Natural killer cell treated with Interleukin-12 subunit alpha and Interleukin-12 subunit beta and Interleukin-15 and Interleukin-18, amount 100 ng/mL, for 72 hours (primary cell): ENCODE results near the gene RNU1-4. TPM values are rescaled to one million over a fixed set of nuclear protein-coding genes. Genes with fewer than 3 reads are reported as not detected.
"Not testable (repeated sequence)": the region's sequence is repeated elsewhere in the genome, so short reads cannot be mapped to it uniquely, and the experiment has no call there.

Experiments used
- ATAC-seq, 2 donors: fragments of 150-1000 bp; cut with Tn5 transposase in 1 of 2; sonication (Bioruptor Pico), chemical (Tn5 transposase) in 1 of 2; 2 replicates each; pipeline ENCODE4 v1.10.0; 2021
- DNase-seq: peaks from one replicate; pipeline ENCODE4 v3.0.0; 2022; ENCODE audit warnings: low spot score
- H3K27ac Mint-ChIP-seq, 2 donors: 1 replicate in 1 of 2; 2 replicates in 1 of 2; pipeline ENCODE4 v1.8.0; 2022; ENCODE audit warnings: mixed read lengths in 2 of 2, mild to moderate bottlenecking in 1 of 2, moderate library complexity in 1 of 2
- H3K27me3 Mint-ChIP-seq, 2 donors: 1 replicate in 1 of 2; 2 replicates in 1 of 2; pipeline ENCODE4 v1.8.0; 2022; ENCODE audit warnings: mixed read lengths in 2 of 2
- H3K36me3 Mint-ChIP-seq: one replicate; pipeline ENCODE4 v1.8.0; 2022; ENCODE audit warnings: mixed read lengths
- H3K4me1 Mint-ChIP-seq, 2 donors: 1 replicate in 1 of 2; 2 replicates in 1 of 2; pipeline ENCODE4 v1.8.0; 2022; ENCODE audit warnings: low read depth in 2 of 2, mixed read lengths in 2 of 2, mild to moderate bottlenecking in 1 of 2
- H3K4me3 Mint-ChIP-seq: one replicate; pipeline ENCODE4 v1.8.0; 2022; ENCODE audit warnings: mixed read lengths
- H3K9me3 Mint-ChIP-seq: 2 replicates; pipeline ENCODE4 v1.8.0; 2022; ENCODE audit warnings: mixed read lengths
- total RNA-seq, 2 donors: library from RNA; stranded (reverse); gene quantifications; one replicate each; pipeline ENCODE4 v1.2.3, GENCODE V29; 2022

The RNU1-4 gene
- total RNA-seq, 2 donors from 2014 or later: 1,591 to 3,879 TPM

DNA sequence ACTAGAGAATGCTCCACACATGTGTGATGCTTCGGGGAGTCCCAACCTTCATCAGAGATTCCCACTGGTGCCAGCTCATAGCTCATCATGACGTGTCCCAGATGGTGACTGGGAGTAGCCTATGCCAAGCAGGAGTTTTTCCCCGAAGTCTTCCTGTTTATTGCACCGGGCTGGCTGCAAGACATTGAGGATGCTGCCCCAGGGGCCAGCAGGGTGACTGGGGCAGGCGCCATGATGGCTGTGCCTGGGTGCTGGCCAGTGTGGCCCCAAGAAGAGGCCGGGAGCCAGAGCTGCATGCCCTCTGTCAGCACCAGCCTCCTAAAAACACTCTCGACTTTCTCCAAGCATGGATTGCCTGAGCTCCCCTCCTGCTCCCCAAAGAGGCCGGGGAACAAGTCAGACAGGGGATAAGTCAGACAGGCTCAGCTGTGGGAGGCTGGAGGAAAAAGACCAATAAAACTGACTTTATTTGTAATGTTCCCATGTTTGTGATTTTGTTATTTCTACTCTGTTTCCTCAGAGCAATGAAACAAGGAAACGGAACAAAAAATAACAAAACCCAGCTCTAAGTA, 24.0 kb downstream of the RNU1-4 start:
- H3K9me3 Mint-ChIP-seq, ATAC-seq, H3K27ac Mint-ChIP-seq, H3K4me1 Mint-ChIP-seq, H3K4me3 Mint-ChIP-seq, H3K36me3 Mint-ChIP-seq: not testable (repeated sequence)
- H3K27me3 Mint-ChIP-seq: peaks cover 0 to 20% of the 10 kb centered on the region in 2 donors
- DNase-seq: peak; percentile 45

DNA sequence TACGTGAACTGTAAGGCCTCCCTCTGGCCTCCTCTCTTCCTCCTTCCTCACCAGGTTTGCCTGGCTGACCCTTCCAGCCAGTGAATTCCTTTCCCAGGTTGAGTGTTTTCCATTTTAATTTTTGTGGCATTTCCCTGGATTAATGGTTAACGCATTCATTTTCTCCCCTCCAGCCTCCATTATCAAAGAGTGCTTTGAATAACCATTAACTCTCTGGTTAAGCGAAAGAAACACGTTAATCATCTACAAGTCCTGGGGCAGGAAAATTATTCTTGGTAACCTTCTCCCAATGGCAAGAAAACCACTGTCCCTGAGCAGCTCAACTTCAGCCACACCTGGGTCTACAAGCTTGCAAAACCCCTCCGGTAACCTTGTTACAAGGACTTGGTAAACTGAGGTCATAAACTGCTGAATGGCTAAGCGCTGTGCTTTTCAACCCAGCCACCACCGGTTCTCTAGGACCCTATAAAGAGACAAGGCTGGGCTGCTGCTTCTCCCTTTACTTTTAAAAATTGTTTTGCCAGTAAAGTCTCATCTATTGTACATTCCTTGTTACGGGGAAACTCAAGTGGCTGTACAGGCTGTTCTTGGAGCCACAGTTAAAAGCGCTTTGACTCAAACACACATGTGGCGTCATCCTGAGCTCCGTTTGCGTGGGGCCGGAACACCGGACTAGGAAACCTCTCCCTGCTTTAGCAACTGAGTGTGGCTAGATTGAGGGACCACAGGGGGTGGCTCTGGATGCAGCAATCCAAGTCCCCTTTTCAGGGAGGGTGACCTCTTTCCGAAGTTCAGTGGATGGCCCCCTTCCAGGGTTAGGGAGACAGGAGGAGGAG, 24.7 kb downstream of the RNU1-4 start:
- not testable (repeated sequence) for H3K27ac Mint-ChIP-seq, H3K36me3 Mint-ChIP-seq, H3K9me3 Mint-ChIP-seq, ATAC-seq, H3K4me1 Mint-ChIP-seq, H3K4me3 Mint-ChIP-seq
- peak; percentile 39 for DNase-seq
- peaks cover 0 to 20% of the 10 kb centered on the region in 2 donors for H3K27me3 Mint-ChIP-seq

GRCh38 chr1:16765731-16766605, 25.7 kb downstream of the RNU1-4 start:
- not testable (repeated sequence) for H3K36me3 Mint-ChIP-seq, ATAC-seq, H3K27ac Mint-ChIP-seq, H3K4me1 Mint-ChIP-seq, H3K4me3 Mint-ChIP-seq, H3K9me3 Mint-ChIP-seq, DNase-seq
- peaks cover 0 to 22% of the 10 kb centered on the region in 2 donors for H3K27me3 Mint-ChIP-seq

DNA sequence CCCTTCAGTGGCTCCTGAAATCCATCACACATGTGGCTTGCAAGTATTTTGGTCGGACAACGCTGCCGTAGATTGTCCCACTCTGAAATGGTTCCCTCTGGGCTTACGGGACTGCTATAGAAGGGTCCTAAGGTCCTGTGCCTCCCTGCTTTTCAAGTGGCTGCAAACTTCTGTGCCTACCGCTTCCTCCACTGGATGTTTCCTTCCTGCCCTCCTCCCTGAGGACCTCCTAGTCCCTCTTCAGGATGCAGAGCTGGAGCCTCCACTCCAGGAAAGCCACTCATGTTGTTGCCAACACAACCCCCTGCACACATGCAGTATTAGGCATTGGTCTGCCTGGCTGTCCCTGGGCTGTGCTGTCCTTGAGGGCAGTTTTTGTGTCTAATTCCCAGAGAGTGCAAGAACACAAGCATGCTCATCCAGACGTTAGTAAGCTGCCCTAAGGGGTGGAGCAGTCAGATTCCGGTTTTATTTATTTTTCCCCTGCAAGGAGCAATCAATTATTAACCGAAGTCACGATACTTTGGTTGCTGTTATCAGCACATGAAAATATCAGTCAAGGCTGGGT, 26.5 kb downstream of the RNU1-4 start:
- not testable (repeated sequence) for H3K27ac Mint-ChIP-seq, H3K36me3 Mint-ChIP-seq, ATAC-seq, H3K9me3 Mint-ChIP-seq, H3K4me3 Mint-ChIP-seq, DNase-seq, H3K4me1 Mint-ChIP-seq
- peaks cover 3 to 27% of the 10 kb centered on the region in 2 donors for H3K27me3 Mint-ChIP-seq

GRCh38 chr1:16770139-16770759, 29.9 kb downstream of the RNU1-4 start:
- DNase-seq, H3K36me3 Mint-ChIP-seq, ATAC-seq, H3K9me3 Mint-ChIP-seq, H3K4me3 Mint-ChIP-seq, H3K27ac Mint-ChIP-seq, H3K4me1 Mint-ChIP-seq: not testable (repeated sequence)
- H3K27me3 Mint-ChIP-seq: peaks cover 8 to 27% of the 10 kb centered on the region in 2 donors

DNA sequence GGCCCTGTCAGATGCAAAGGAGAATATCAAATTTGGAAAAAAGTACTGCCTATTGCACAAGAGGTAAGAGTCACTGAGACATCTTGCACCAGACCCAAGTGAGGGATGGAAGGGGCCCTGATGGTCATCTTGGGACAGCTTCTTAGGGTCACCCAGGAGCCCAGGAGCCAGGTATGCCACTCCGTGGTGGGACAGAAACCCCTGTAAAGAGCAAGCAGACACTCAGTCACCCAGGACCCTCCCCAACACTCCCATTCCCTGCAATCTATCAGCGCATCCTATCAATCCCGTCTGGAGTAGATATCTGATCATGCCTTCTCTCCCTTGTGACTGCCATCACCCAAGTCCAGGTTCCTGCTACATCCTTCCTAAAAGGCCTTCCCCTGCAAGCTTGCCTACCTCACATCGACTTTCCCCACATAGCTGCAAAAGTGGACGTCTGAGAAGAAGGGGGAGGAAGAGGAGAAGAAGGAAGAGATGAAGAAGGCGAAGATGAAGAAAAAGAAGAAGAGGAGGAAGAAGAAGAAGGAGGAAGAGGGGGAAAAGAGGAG, 30.7 kb downstream of the RNU1-4 start:
- H3K36me3 Mint-ChIP-seq, H3K4me3 Mint-ChIP-seq, H3K4me1 Mint-ChIP-seq, DNase-seq, H3K9me3 Mint-ChIP-seq, H3K27ac Mint-ChIP-seq, ATAC-seq: not testable (repeated sequence)
- peaks cover 8 to 23% of the 10 kb centered on the region in 2 donors for H3K27me3 Mint-ChIP-seq

DNA sequence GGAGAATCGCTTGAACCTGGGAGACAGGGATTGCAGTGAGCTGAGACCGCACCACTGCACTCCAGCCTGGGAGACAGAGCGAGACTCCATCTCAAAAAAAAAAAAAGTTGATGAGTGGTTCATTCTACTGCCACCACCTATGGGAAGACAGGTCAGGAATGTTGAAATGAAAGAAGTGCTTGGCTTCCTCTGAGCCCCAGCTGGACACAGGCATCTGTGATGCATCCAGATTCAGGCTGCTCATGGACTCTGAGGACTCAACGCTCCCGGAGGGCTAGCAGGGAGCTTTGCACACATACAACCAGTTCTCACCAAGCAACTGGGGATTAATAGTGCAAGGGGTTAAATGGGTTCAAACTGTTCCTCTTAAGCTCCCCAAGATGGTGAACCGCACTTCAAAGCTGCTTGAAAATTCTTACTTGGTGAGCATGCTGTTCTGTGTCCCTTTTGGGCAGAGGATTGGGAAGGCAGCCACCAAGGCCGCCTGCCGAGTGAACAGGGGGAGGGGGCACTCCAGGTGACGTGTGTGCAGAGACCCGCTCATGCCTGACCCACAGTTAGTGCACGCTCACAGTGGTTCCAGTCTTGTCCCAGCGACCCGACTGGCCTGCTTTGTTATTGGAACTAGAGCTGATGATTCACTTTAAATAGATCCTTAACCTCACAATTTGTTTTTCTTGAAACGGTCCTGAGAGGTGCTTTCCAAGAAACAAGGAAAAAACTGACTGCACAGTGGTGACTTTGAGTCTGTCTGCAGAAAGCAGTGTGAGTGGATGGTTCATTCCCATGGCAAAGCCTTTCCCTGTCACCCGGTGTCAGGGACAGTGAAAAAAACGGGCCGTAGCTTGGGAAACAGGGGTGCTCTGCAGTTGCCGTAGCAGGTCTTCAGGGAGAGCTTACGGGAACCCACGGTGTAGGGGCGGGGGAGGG, 32.2 kb downstream of the RNU1-4 start:
- ATAC-seq, H3K4me3 Mint-ChIP-seq, H3K36me3 Mint-ChIP-seq, H3K4me1 Mint-ChIP-seq, H3K9me3 Mint-ChIP-seq, DNase-seq, H3K27ac Mint-ChIP-seq: not testable (repeated sequence)
- peaks cover 10 to 24% of the 10 kb centered on the region in 2 donors for H3K27me3 Mint-ChIP-seq

GRCh38 chr1:16773205-16773596, 32.9 kb downstream of the RNU1-4 start:
- H3K9me3 Mint-ChIP-seq, DNase-seq, H3K36me3 Mint-ChIP-seq, H3K27ac Mint-ChIP-seq, H3K4me1 Mint-ChIP-seq, ATAC-seq, H3K4me3 Mint-ChIP-seq: not testable (repeated sequence)
- peaks cover 15 to 30% of the 10 kb centered on the region in 2 donors for H3K27me3 Mint-ChIP-seq

- H3K27ac Mint-ChIP-seq, H3K9me3 Mint-ChIP-seq, H3K4me1 Mint-ChIP-seq, H3K4me3 Mint-ChIP-seq, DNase-seq, H3K36me3 Mint-ChIP-seq, ATAC-seq: not testable (repeated sequence)
- H3K27me3 Mint-ChIP-seq: peaks cover 15 to 30% of the 10 kb centered on the region in 2 donors
Observed at GRCh38 chr1:16773723-16774122, 33.4 kb downstream of the RNU1-4 start.

GRCh38 chr1:16774773-16775172, 34.5 kb downstream of the RNU1-4 start:
- H3K4me1 Mint-ChIP-seq, H3K4me3 Mint-ChIP-seq, DNase-seq, ATAC-seq, H3K36me3 Mint-ChIP-seq, H3K9me3 Mint-ChIP-seq, H3K27ac Mint-ChIP-seq: not testable (repeated sequence)
- peaks cover 15 to 30% of the 10 kb centered on the region in 2 donors for H3K27me3 Mint-ChIP-seq

DNA sequence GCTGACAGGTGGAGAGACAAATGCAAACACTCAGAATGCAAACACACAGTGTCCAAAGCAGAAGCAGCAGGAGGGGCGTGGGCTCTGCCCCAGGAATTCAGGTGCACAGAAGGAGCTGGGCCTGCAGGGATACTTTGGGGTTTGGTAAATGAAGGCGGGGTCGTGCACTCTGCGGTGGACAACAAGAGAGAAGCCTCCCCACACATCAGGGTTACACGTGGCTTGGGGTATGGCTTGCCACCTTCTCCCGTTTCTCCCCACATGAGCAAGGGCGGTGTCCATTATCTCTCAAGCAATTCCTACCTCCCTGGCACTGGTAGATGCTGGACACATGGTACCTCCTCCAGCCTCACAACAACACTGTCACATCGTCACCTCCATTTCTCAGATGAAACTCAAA, 35.0 kb downstream of the RNU1-4 start:
- H3K4me1 Mint-ChIP-seq, H3K36me3 Mint-ChIP-seq, H3K9me3 Mint-ChIP-seq, H3K27ac Mint-ChIP-seq, H3K4me3 Mint-ChIP-seq, DNase-seq: not testable (repeated sequence)
- H3K27me3 Mint-ChIP-seq: peaks cover 18 to 34% of the 10 kb centered on the region in 2 donors
- ATAC-seq: peak in 1 of 2 donors; percentile 10

GRCh38 chr1:16776248-16776647, 35.9 kb downstream of the RNU1-4 start:
- not testable (repeated sequence) for ATAC-seq, H3K4me1 Mint-ChIP-seq, DNase-seq, H3K9me3 Mint-ChIP-seq, H3K36me3 Mint-ChIP-seq, H3K27ac Mint-ChIP-seq, H3K4me3 Mint-ChIP-seq
- H3K27me3 Mint-ChIP-seq: peaks cover 18 to 33% of the 10 kb centered on the region in 2 donors
